HEK293 (cell line): ENCODE measurements around the gene FYB1.

ENCODE experiments used
- CTCF ChIA-PET: fragments of 350-600 bp; formaldehyde crosslinking; extraction: SDS; loops from one replicate; lab custom pipeline; 2021; ENCODE audit warnings: antibody characterized with exemption; lab: Yijun Ruan, JAX
- POLR2A ChIA-PET: fragments of 300-600 bp; formaldehyde crosslinking; extraction: SDS; loops from one replicate; lab custom pipeline; 2020; ENCODE audit warnings: antibody characterized with exemption, inconsistent platforms; lab: Yijun Ruan, JAX
- H3K27ac ChIP-seq: fragments of 200-500 bp; sonication (Bioruptor generic); 2 replicates; pipeline ENCODE4 v1.5.1; 2014; ENCODE audit warnings: low read depth, low read length, control low read depth, inconsistent platforms; ENCODE audit errors: extremely low read depth
- H3K36me3 ChIP-seq, 2 experiments: fragments of 200-500 bp in 1 of 2; sonication (Bioruptor generic) in 1 of 2; 1 replicate in 1 of 2; 2 replicates in 1 of 2; pipeline ENCODE4 v1.5.1; 2014 to 2017; ENCODE audit warnings: inconsistent platforms in 2 of 2, low read length in 2 of 2; ENCODE audit not compliant: control insufficient read depth in 2 of 2, insufficient read depth in 1 of 2
- H3K4me1 ChIP-seq: fragments of 200-500 bp; sonication (Bioruptor generic); 2 replicates; pipeline ENCODE4 v1.5.1; 2014; ENCODE audit warnings: mild to moderate bottlenecking, low read length, inconsistent platforms; ENCODE audit not compliant: control insufficient read depth, insufficient read depth
- H3K4me3 ChIP-seq: 2 replicates; pipeline ENCODE4 v1.5.1; 2011; ENCODE audit warnings: low read depth, mild to moderate bottlenecking, control low read depth, low read length, moderate library complexity
- H3K9me3 ChIP-seq: fragments of 200-500 bp; sonication (Bioruptor generic); 2 replicates; pipeline ENCODE4 v1.5.1; 2014; ENCODE audit warnings: low read depth, low read length, inconsistent platforms; ENCODE audit not compliant: control insufficient read depth, insufficient read depth
- GLI2 ChIP-seq: fragments of 450-650 bp; formaldehyde crosslinking; IDR thresholded peaks from 2 replicates; pipeline ENCODE4; 2017; ENCODE audit warnings: missing biosample characterization, missing genetic modification characterization, low read depth, borderline replicate concordance
- INSM2 ChIP-seq: fragments of 450-650 bp; formaldehyde crosslinking; IDR thresholded peaks from 2 replicates; pipeline ENCODE4 v1.5.1; 2016; ENCODE audit warnings: missing biosample characterization, missing genetic modification characterization
- PRDM6 ChIP-seq: fragments of 450-650 bp; formaldehyde crosslinking; IDR thresholded peaks from 2 replicates; pipeline ENCODE4 v1.5.1; 2017; ENCODE audit warnings: missing biosample characterization, missing genetic modification characterization
- REPIN1 ChIP-seq: fragments of 450-650 bp; formaldehyde crosslinking; IDR thresholded peaks from 2 replicates; pipeline ENCODE4 v1.5.1; 2017; ENCODE audit warnings: missing biosample characterization, missing genetic modification characterization, low read depth
- TSHZ1 ChIP-seq: fragments of 450-650 bp; formaldehyde crosslinking; IDR thresholded peaks from 2 replicates; pipeline ENCODE4 v1.5.1; 2016; ENCODE audit warnings: missing biosample characterization, missing genetic modification characterization, borderline replicate concordance
- ZNF146 ChIP-seq: fragments of 450-650 bp; formaldehyde crosslinking; IDR thresholded peaks from 2 replicates; pipeline ENCODE4 v1.5.1; 2016; ENCODE audit warnings: missing biosample characterization, missing genetic modification characterization
- ZNF157 ChIP-seq: fragments of 450-650 bp; formaldehyde crosslinking; IDR thresholded peaks from 2 replicates; pipeline ENCODE4 v1.5.1; 2016; ENCODE audit warnings: missing biosample characterization, missing genetic modification characterization
- ZNF2 ChIP-seq: fragments of 450-650 bp; formaldehyde crosslinking; IDR thresholded peaks from 2 replicates; pipeline ENCODE4 v1.5.1; 2016; ENCODE audit warnings: missing biosample characterization, missing genetic modification characterization
- ZNF221 ChIP-seq: fragments of 450-650 bp; formaldehyde crosslinking; IDR thresholded peaks from 2 replicates; pipeline ENCODE4 v1.5.1; 2017; ENCODE audit warnings: missing biosample characterization, missing genetic modification characterization, borderline replicate concordance
- ZNF223 ChIP-seq: fragments of 450-650 bp; formaldehyde crosslinking; IDR thresholded peaks from 2 replicates; pipeline ENCODE4 v1.5.1; 2016; ENCODE audit warnings: missing biosample characterization, missing genetic modification characterization
- ZNF37A ChIP-seq: fragments of 450-650 bp; IDR thresholded peaks from 2 replicates; pipeline ENCODE4 v1.5.1; 2018; ENCODE audit warnings: missing biosample characterization, missing genetic modification characterization
- ZNF513 ChIP-seq: fragments of 450-650 bp; IDR thresholded peaks from 2 replicates; pipeline ENCODE4 v1.5.1; 2018; ENCODE audit warnings: missing biosample characterization, missing genetic modification characterization
- ZNF514 ChIP-seq: fragments of 450-650 bp; formaldehyde crosslinking; IDR thresholded peaks from 2 replicates; pipeline ENCODE4 v1.5.1; 2016; ENCODE audit warnings: missing biosample characterization, missing genetic modification characterization
- ZNF544 ChIP-seq: fragments of 450-650 bp; formaldehyde crosslinking; IDR thresholded peaks from 2 replicates; pipeline ENCODE4 v1.5.0; 2017; ENCODE audit warnings: missing biosample characterization, missing genetic modification characterization
- ZNF555 ChIP-seq: fragments of 450-650 bp; formaldehyde crosslinking; conservative IDR thresholded peaks from 2 replicates; pipeline ENCODE4 v1.5.1; 2017; ENCODE audit warnings: missing biosample characterization, mild to moderate bottlenecking, missing genetic modification characterization, inconsistent platforms
- ZNF571 ChIP-seq: fragments of 450-650 bp; formaldehyde crosslinking; IDR thresholded peaks from 2 replicates; pipeline ENCODE4 v1.5.0; 2017; ENCODE audit warnings: missing biosample characterization, missing genetic modification characterization
- ZNF621 ChIP-seq: fragments of 450-650 bp; formaldehyde crosslinking; IDR thresholded peaks from 2 replicates; pipeline ENCODE4 v1.5.1; 2017; ENCODE audit warnings: missing biosample characterization, missing genetic modification characterization

The FYB1 gene

GRCh38 chr5:39062530-39062929 is 156.8 kb downstream of the FYB1 start:
- Histone ChIP-seq H3K4me1 (peaks cover 8% of the 10 kb centered on the region), H3K4me3 (no peak overlapping the region), H3K27ac (no peak overlapping the region)
- ChIA-PET CTCF (interaction anchor here (0.7 to 2.0 kb wide), 3 partner anchors 9 to 155 kb away, joined by 3 to 14 read pairs (median 4); no protein-coding TSS in a partner anchor), POLR2A (no interaction called here)
- TF ChIP-seq ZNF221 (tag by site-specific recombination) (no peak), ZNF37A (tag by site-specific recombination) (no peak), ZNF157 (no peak), ZNF544 (tag by site-specific recombination) (no peak), ZNF513 (tag by site-specific recombination) (no peak), ZNF555 (tag by site-specific recombination) (no peak), ZNF514 (tag by site-specific recombination) (no peak), PRDM6 (tag by site-specific recombination) (no peak), REPIN1 (no peak), ZNF621 (tag by site-specific recombination) (no peak), GLI2 (tag by site-specific recombination) (no peak), ZNF571 (tag by site-specific recombination) (no peak), ZNF146 (tag by site-specific recombination) (no peak)
- TF ChIP-seq, all 188 proteins: peak for 0
- no peaks in the 10 kb centered on the region for H3K9me3 ChIP-seq
- H3K36me3 ChIP-seq, result peaks cover 9 to 14% of the 10 kb centered on the region in 2 experiments; a peak in 1 of 3 replicates

GRCh38 chr5:39062104-39062503 is 157.3 kb downstream of the FYB1 start:
- H3K9me3 ChIP-seq, result no peaks in the 10 kb centered on the region
- TF ChIP-seq ZNF2 (tag by site-specific recombination) (no peak), INSM2 (tag by site-specific recombination) (no peak), PRDM6 (tag by site-specific recombination) (peak; percentile 67), ZNF37A (tag by site-specific recombination) (no peak), ZNF223 (tag by site-specific recombination) (no peak), TSHZ1 (tag by site-specific recombination) (no peak)
- ChIA-PET CTCF (interaction anchor here (0.7 to 2.0 kb wide), 3 partner anchors 9 to 155 kb away, joined by 3 to 14 read pairs (median 4); no protein-coding TSS in a partner anchor), POLR2A (no interaction called here)
- peaks cover 8% of the 10 kb centered on the region for H3K4me1 ChIP-seq
- no peak overlapping the region for H3K27ac ChIP-seq
- H3K4me3 ChIP-seq, result no peak overlapping the region
- peaks cover 5 to 13% of the 10 kb centered on the region in 2 experiments; a peak in 1 of 3 replicates for H3K36me3 ChIP-seq
